DND-41 (cell line): ENCODE data around the gene SKAP1.

Experiments used
- ATAC-seq: fragments of 200-7000 bp; cut with Tn5 transposase; 3 replicates; pipeline ENCODE4 v1.9.1; 2021; ENCODE audit warnings: low read depth; ENCODE audit not compliant: insufficient read depth
- DNase-seq: peaks from one replicate; pipeline ENCODE4 v3.0.0-alpha.2; 2020
- H2AFZ ChIP-seq: 2 replicates; pipeline ENCODE4 v1.6.0; 2012; ENCODE audit warnings: low read depth, low read length
- H3K27ac ChIP-seq: 2 replicates; pipeline ENCODE4 v1.5.1; 2012; ENCODE audit warnings: low read length, inconsistent platforms
- H3K27me3 ChIP-seq: fragments of 200-600 bp; sonication (generic); 2 replicates; pipeline ENCODE4 v1.6.0; 2012; ENCODE audit warnings: low read length, mild to moderate bottlenecking, inconsistent platforms; ENCODE audit not compliant: insufficient read depth, poor library complexity
- H3K36me3 ChIP-seq: 2 replicates; pipeline ENCODE4 v1.5.1; 2012; ENCODE audit warnings: low read length, inconsistent platforms; ENCODE audit not compliant: insufficient read depth
- H3K4me1 ChIP-seq: 2 replicates; pipeline ENCODE4 v1.5.1; 2012; ENCODE audit warnings: mild to moderate bottlenecking, low read length; ENCODE audit not compliant: insufficient read depth
- H3K4me2 ChIP-seq: 2 replicates; pipeline ENCODE4 v1.6.0; 2012; ENCODE audit warnings: mild to moderate bottlenecking, moderate library complexity, low read length, inconsistent platforms; ENCODE audit not compliant: insufficient read depth
- H3K4me3 ChIP-seq, 2 experiments: fragments of 200-600 bp in 1 of 2; shearing (Covaris generic) in 1 of 2; 2 replicates each; pipeline ENCODE4 v1.5.1; 2012 to 2016; ENCODE audit warnings: inconsistent platforms in 2 of 2, low read length in 2 of 2, mild to moderate bottlenecking in 2 of 2, low read depth in 1 of 2, moderate library complexity in 1 of 2
- H3K79me2 ChIP-seq: 2 replicates; pipeline ENCODE4 v1.6.0; 2012; ENCODE audit warnings: low read length, inconsistent platforms; ENCODE audit not compliant: insufficient read depth
- H3K9ac ChIP-seq: 2 replicates; pipeline ENCODE4 v1.6.0; 2012; ENCODE audit warnings: low read depth, mild to moderate bottlenecking, inconsistent platforms, low read length, moderate library complexity
- H3K9me3 ChIP-seq: 2 replicates; pipeline ENCODE4 v1.5.1; 2012; ENCODE audit warnings: low read length, moderate library complexity, mild to moderate bottlenecking, inconsistent platforms; ENCODE audit not compliant: insufficient read depth, severe bottlenecking
- H4K20me1 ChIP-seq: 2 replicates; pipeline ENCODE4 v1.6.0; 2012; ENCODE audit warnings: low read length; ENCODE audit not compliant: insufficient read depth
- CTCF ChIP-seq: IDR thresholded peaks from 2 replicates; pipeline ENCODE4 v1.5.1; 2012; ENCODE audit warnings: borderline replicate concordance, low read length, moderate library complexity, mild to moderate bottlenecking; ENCODE audit not compliant: poor library complexity, severe bottlenecking; ENCODE audit errors: extremely low read depth
- EZH2 ChIP-seq: IDR thresholded peaks from 3 replicates; pipeline ENCODE4 v1.6.1; 2012; ENCODE audit warnings: borderline replicate concordance, low read depth, mild to moderate bottlenecking, moderate library complexity, low read length, inconsistent platforms; ENCODE audit not compliant: severe bottlenecking

SKAP1 gene

GRCh38 chr17:48202959-48203358, 227.1 kb downstream of the SKAP1 start:
- Histone ChIP-seq H3K27ac (no peak overlapping the region), H3K4me1 (no peaks in the 10 kb centered on the region), H3K36me3 (no peaks in the 10 kb centered on the region), H3K27me3 (peaks cover 48% of the 10 kb centered on the region), H2AFZ (no peak overlapping the region), H4K20me1 (peaks cover 2% of the 10 kb centered on the region; the same call in 1 of the 2 replicates), H3K9ac (no peak overlapping the region), H3K9me3 (no peaks in the 10 kb centered on the region), H3K4me2 (no peak overlapping the region), H3K4me3 (no peak overlapping the region), H3K79me2 (no peaks in the 10 kb centered on the region)
- no peak for DNase-seq
- TF ChIP-seq EZH2: no peak
- TF ChIP-seq CTCF: no peak
- ATAC-seq: no peak

- no peaks in the 10 kb centered on the region; the same call in 1 of the 2 replicates for H4K20me1 ChIP-seq
- ATAC-seq (no peak), DNase-seq (no peak)
- no peaks in the 10 kb centered on the region for H3K36me3 ChIP-seq
- no peak overlapping the region for H3K9ac ChIP-seq
- H3K79me2 ChIP-seq: no peaks in the 10 kb centered on the region
- H3K27ac ChIP-seq: no peak overlapping the region
- H3K9me3 ChIP-seq: no peaks in the 10 kb centered on the region
- H3K4me2 ChIP-seq: no peak overlapping the region
- TF ChIP-seq CTCF: no peak
- TF ChIP-seq EZH2: no peak
- no peak overlapping the region for H3K4me3 ChIP-seq
- H2AFZ ChIP-seq: no peak overlapping the region
- H3K27me3 ChIP-seq: peaks cover 66% of the 10 kb centered on the region
- H3K4me1 ChIP-seq: no peaks in the 10 kb centered on the region
Measured at GRCh38 chr17:48198950-48199541, 231.0 kb downstream of the SKAP1 start.

GRCh38 chr17:48195910-48196309, 234.1 kb downstream of the SKAP1 start:
- Histone ChIP-seq H3K4me1 (no peaks in the 10 kb centered on the region), H3K4me3 (no peak overlapping the region), H3K9me3 (no peaks in the 10 kb centered on the region), H3K27me3 (peaks cover 66% of the 10 kb centered on the region), H4K20me1 (no peaks in the 10 kb centered on the region), H3K27ac (no peak overlapping the region), H3K4me2 (no peak overlapping the region), H3K9ac (no peak overlapping the region), H3K79me2 (no peaks in the 10 kb centered on the region), H2AFZ (no peak overlapping the region), H3K36me3 (no peaks in the 10 kb centered on the region)
- ATAC-seq: no peak
- no peak for DNase-seq
- TF ChIP-seq CTCF (no peak), EZH2 (no peak)

GRCh38 chr17:48194097-48194550, 235.9 kb downstream of the SKAP1 start:
- Histone ChIP-seq H3K27ac (no peak overlapping the region), H3K79me2 (no peaks in the 10 kb centered on the region), H3K4me3 (no peak overlapping the region), H3K9ac (no peak overlapping the region), H3K4me1 (no peaks in the 10 kb centered on the region), H3K9me3 (no peaks in the 10 kb centered on the region), H3K36me3 (no peaks in the 10 kb centered on the region), H3K4me2 (no peak overlapping the region), H2AFZ (no peak overlapping the region), H3K27me3 (peaks cover 62% of the 10 kb centered on the region), H4K20me1 (no peaks in the 10 kb centered on the region)
- ATAC-seq (peak; percentile 89), DNase-seq (peak; percentile 25)
- TF ChIP-seq CTCF (no peak), EZH2 (no peak)
